T-cell (primary cell): ENCODE data around the gene EVPL. TPM values are rescaled to one million over a fixed set of nuclear protein-coding genes. Genes with fewer than 3 reads are reported as not detected.

Experiments
- ATAC-seq, 4 experiments: fragments of 200-7000 bp in 3 of 4; fragments of 150-1000 bp in 1 of 4; cut with Tn5 transposase; replicated peaks in 1 of 4; 1 replicate in 3 of 4; 2 replicates in 1 of 4; pipeline ENCODE4 v1.10.0; 2021; ENCODE audit warnings: moderate library complexity in 3 of 4, mild to moderate bottlenecking in 2 of 4, moderate number of reproducible peaks in 1 of 4
- CTCF ChIA-PET, 2 donors: fragments of 300-600 bp; sonication (Branson Sonifier 250); formaldehyde crosslinking; loops; one replicate each; lab custom pipeline; 2022; ENCODE audit warnings: antibody characterized with exemption in 2 of 2; lab: Charles Lee
- POLR2A ChIA-PET, 2 donors: fragments of 300-600 bp; sonication (Branson Sonifier 250); formaldehyde crosslinking; loops; one replicate each; lab custom pipeline; 2022; ENCODE audit warnings: antibody characterized with exemption in 2 of 2; lab: Charles Lee
- DNase-seq, 35 experiments: peaks; one replicate each; pipeline versions ENCODE4 v3.0.0 to v3.0.0-alpha.2; 2013 to 2023
- H3K27ac ChIP-seq: one replicate; pipeline ENCODE4 v1.5.1; 2013; ENCODE audit warnings: low read length
- H3K27me3 ChIP-seq, 2 experiments: replicated peaks in 1 of 2; 1 replicate in 1 of 2; 2 replicates in 1 of 2; pipeline versions ENCODE4 v1.6.1 to v1.7.0; 2013; ENCODE audit warnings: low read length in 1 of 2, mixed read lengths in 1 of 2; ENCODE audit not compliant: control insufficient read depth in 2 of 2, insufficient read depth in 2 of 2; ENCODE audit errors: extremely low read depth in 1 of 2
- H3K36me3 ChIP-seq, 2 donors: 1 replicate in 1 of 2; 2 replicates in 1 of 2; pipeline versions ENCODE4 v1.6.1 to v1.7.0; 2013; ENCODE audit warnings: low read length in 1 of 2; ENCODE audit not compliant: control insufficient read depth in 2 of 2, insufficient read depth in 1 of 2; ENCODE audit errors: extremely low read depth in 1 of 2
- H3K4me1 ChIP-seq, 2 experiments: 1 replicate in 1 of 2; 2 replicates in 1 of 2; pipeline versions ENCODE4 v1.6.1 to v1.7.0; 2013; ENCODE audit warnings: low read length in 2 of 2, mixed read lengths in 1 of 2; ENCODE audit not compliant: insufficient read depth in 2 of 2, control insufficient read depth in 1 of 2; ENCODE audit errors: extremely low read depth in 1 of 2
- H3K4me3 ChIP-seq, 2 donors: 1 replicate in 1 of 2; 2 replicates in 1 of 2; pipeline versions ENCODE4 v1.5.1 to v1.7.0; 2013; ENCODE audit warnings: mild to moderate bottlenecking in 2 of 2, low read length in 1 of 2, moderate library complexity in 1 of 2; ENCODE audit not compliant: control insufficient read depth in 1 of 2; ENCODE audit errors: extremely low read depth in 1 of 2
- H3K9me3 ChIP-seq: 2 replicates; pipeline ENCODE4 v1.7.0; 2013
- H3K27ac Mint-ChIP-seq, 2 donors: one replicate each; pipeline ENCODE4 v1.8.0; 2020 to 2021; ENCODE audit warnings: mild to moderate bottlenecking in 2 of 2, mixed read lengths in 2 of 2
- H3K27me3 Mint-ChIP-seq, 2 donors: one replicate each; pipeline ENCODE4 v1.8.0; 2021 to 2022; ENCODE audit warnings: mixed read lengths in 2 of 2
- H3K36me3 Mint-ChIP-seq: one replicate; pipeline ENCODE4 v1.8.0; 2021; ENCODE audit warnings: mixed read lengths
- H3K4me1 Mint-ChIP-seq, 3 donors: one replicate each; pipeline ENCODE4 v1.8.0; 2020 to 2022; ENCODE audit warnings: mixed read lengths in 3 of 3, mild to moderate bottlenecking in 1 of 3
- H3K4me3 Mint-ChIP-seq, 3 donors: one replicate each; pipeline ENCODE4 v1.8.0; 2020 to 2022; ENCODE audit warnings: mild to moderate bottlenecking in 3 of 3, mixed read lengths in 3 of 3, moderate library complexity in 3 of 3
- H3K9me3 Mint-ChIP-seq, 3 donors: one replicate each; pipeline ENCODE4 v1.8.0; 2020 to 2022; ENCODE audit warnings: mixed read lengths in 3 of 3
- WGBS: methylation state at CpG from one replicate; pipeline ENCODE4 v1.1.5; 2013; ENCODE audit warnings: missing lambda C conversion rate; ENCODE audit not compliant: insufficient coverage; 5-methylcytosine and 5-hydroxymethylcytosine counted together
- total RNA-seq, 35 experiments: library from RNA in 6 of 35; stranded (reverse) in 6 of 35; fragments of 120-200 nt in 1 of 35; gene quantifications; one replicate each; pipeline versions ENCODE4 v1.2.1 to v1.2.4 and lab custom pipeline; 2013 to 2026

The EVPL gene
- total RNA-seq, 5 donors from 2014 or later (not counting 1 experiment from before 2014, with no cell fraction given), result 0.58 to 1.0 (median 0.72) TPM

DNA sequence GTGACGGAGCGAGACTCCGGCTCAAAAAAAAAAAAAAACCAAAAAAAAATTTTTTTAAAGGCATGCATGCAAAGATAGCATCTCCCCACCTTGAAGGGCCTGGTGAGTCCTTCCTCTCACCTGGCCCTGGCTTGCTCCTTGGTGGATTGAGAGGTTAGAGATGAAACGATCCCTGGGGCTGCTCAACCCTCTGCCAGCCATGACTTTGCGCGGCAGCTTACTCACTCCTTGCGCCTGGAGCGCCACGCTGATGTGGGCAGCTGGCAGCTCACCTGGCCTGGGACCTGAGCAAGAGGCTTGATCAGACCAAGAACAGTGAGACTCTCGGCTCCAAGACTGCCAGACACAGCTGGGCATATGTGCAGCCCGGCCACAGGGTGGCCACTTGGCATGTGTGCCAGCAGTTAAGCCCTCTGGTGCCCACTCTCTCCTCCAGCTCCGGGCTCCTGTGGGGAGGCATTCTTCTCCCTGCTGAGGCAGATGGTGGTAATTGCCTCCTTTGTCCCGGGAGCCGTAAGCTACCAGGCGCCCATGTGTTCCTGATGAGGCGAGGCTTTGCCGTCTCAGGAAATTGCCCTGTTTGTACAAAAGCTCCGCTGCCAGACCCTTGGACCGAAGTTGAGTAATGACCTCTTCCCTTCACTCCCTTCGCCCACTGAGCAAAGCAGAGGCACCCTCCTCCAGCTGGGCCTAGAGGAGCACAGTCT, 5.1 kb upstream of the EVPL start:
- 87% methylated on average over 13 of the region's 20 CpGs for WGBS
- peaks cover 6 to 40% of the 10 kb centered on the region in 2 experiments for H3K4me1 ChIP-seq
- no peak overlapping the region for H3K27ac ChIP-seq
- no peak overlapping the region for H3K4me3 Mint-ChIP-seq
- H3K36me3 Mint-ChIP-seq, result no peaks in the 10 kb centered on the region
- H3K27me3 ChIP-seq, result no peaks in the 10 kb centered on the region
- CTCF ChIA-PET, result interaction anchor here in 1 of 2 donors (0.7 kb wide), 1 partner anchor 28 kb away, joined by 3 read pairs; no protein-coding TSS in a partner anchor
- no peak overlapping the region for H3K4me3 ChIP-seq
- H3K27ac Mint-ChIP-seq, result no peak overlapping the region
- peaks cover 22 to 28% (median 27%) of the 10 kb centered on the region in 3 donors for H3K4me1 Mint-ChIP-seq
- no peaks in the 10 kb centered on the region for H3K9me3 Mint-ChIP-seq
- no peak for ATAC-seq
- DNase-seq, result no peak
- no peaks in the 10 kb centered on the region for H3K9me3 ChIP-seq
- H3K27me3 Mint-ChIP-seq, result no peaks in the 10 kb centered on the region
- no peaks in the 10 kb centered on the region for H3K36me3 ChIP-seq
- POLR2A ChIA-PET, result no interaction called here

DNA sequence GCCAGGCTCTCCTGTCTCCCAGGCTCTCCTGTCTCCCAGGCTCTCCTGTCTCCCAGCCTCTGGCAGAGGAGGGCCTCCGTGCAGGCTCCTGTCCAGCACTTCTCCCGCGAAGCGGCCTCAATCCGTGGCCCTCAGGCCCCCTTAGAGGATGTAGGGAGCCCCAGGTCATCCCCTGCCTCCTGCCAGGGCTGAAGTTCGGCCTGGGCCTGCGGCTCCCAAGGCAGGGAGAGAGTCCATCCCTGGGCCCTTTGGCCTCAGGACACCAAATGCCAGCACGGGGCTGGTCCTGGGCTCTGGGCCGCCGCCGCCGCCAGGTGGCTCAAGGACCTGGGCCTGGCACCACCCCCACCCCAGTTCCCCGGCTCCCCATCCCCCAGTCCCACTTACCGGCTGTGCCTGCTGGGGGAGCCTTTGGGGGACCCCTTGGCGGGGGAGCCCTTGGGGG, 370 bp downstream of the EVPL start:
- no peaks in the 10 kb centered on the region for H3K27me3 Mint-ChIP-seq
- ChIA-PET CTCF (interaction anchor here in 1 of 2 donors (0.6 kb wide), 2 partner anchors 12 to 398 kb away, joined by 3 read pairs; no protein-coding TSS in a partner anchor), POLR2A (no interaction called here)
- no peak overlapping the region for H3K4me3 Mint-ChIP-seq
- DNase-seq (no peak), ATAC-seq (no peak)
- no peaks in the 10 kb centered on the region for H3K36me3 Mint-ChIP-seq
- Histone ChIP-seq H3K27me3 (no peaks in the 10 kb centered on the region), H3K9me3 (no peaks in the 10 kb centered on the region), H3K4me1 (peaks cover 6 to 37% of the 10 kb centered on the region in 2 experiments), H3K4me3 (no peak overlapping the region), H3K36me3 (no peaks in the 10 kb centered on the region), H3K27ac (no peak overlapping the region)
- H3K27ac Mint-ChIP-seq, result peak overlapping the region in 1 of 2 donors; percentile 28
- no peaks in the 10 kb centered on the region for H3K9me3 Mint-ChIP-seq
- H3K4me1 Mint-ChIP-seq, result peaks cover 13 to 24% (median 20%) of the 10 kb centered on the region in 3 donors
- WGBS, result 95% methylated on average over 7 of the region's 15 CpGs

DNA sequence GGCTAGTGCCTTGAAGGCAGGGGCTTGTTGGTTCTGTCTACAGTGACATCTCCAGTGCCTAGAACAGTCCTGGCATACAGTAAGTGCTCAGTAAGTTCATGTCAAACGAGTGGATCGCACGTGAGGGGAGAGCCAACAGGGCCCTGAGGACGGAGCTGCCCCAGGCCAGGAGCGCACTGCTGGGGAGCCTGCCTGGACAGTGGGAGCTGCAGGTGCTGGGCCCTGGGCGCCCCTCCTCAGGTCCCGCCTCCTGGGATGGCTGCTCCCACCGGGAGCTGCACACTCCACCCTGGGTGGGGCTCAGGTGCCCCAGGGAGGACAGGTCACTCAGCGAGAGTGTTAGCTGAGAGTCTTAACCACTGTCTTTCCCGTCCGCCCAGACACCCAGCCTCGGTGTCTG, 1.8 kb downstream of the EVPL start:
- WGBS, result 95% methylated on average over 9 of the region's 12 CpGs
- H3K36me3 Mint-ChIP-seq, result no peaks in the 10 kb centered on the region
- CTCF ChIA-PET, result no interaction called here

DNA sequence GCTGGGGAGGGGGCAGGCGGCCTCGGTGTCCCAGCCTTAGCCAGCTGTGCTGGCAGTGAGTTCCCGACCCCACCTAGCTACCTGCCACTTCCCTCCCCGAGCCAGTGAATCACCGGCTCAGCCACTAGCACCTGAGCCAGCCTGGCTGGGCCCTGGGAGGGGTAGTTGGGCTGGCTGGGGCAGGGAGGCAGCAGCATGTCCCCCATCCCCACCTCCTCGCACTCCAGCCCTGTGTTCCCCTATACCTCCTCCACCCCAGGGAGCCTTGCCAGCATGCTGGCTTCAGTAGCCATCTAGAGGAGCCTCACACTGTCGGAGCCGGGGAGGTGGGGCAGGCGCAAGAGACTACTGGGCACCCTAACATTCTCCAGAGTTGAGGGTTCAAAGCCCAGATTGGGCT, 2.8 kb downstream of the EVPL start:
- Mint-ChIP-seq H3K27me3 (no peaks in the 10 kb centered on the region), H3K27ac (no peak overlapping the region), H3K36me3 (no peaks in the 10 kb centered on the region), H3K9me3 (no peaks in the 10 kb centered on the region), H3K4me1 (peaks cover 6 to 14% (median 10%) of the 10 kb centered on the region in 3 donors), H3K4me3 (no peak overlapping the region)
- Histone ChIP-seq H3K4me3 (no peak overlapping the region), H3K27me3 (no peaks in the 10 kb centered on the region), H3K4me1 (peaks cover 3 to 18% of the 10 kb centered on the region in 2 experiments), H3K36me3 (no peaks in the 10 kb centered on the region), H3K27ac (no peak overlapping the region), H3K9me3 (no peaks in the 10 kb centered on the region)
- CTCF ChIA-PET, result no interaction called here
- POLR2A ChIA-PET, result no interaction called here
- ATAC-seq (no peak), DNase-seq (no peak)
- WGBS, result 100% methylated on average over 2 of the region's 9 CpGs

More for the DNA sequence above, 1.8 kb downstream of the EVPL start:
- no peaks in the 10 kb centered on the region for H3K27me3 Mint-ChIP-seq
- Histone ChIP-seq H3K9me3 (no peaks in the 10 kb centered on the region), H3K27ac (no peak overlapping the region), H3K4me3 (no peak overlapping the region), H3K36me3 (no peaks in the 10 kb centered on the region), H3K4me1 (peaks cover 6 to 27% of the 10 kb centered on the region in 2 experiments), H3K27me3 (no peaks in the 10 kb centered on the region)
- no peaks in the 10 kb centered on the region for H3K9me3 Mint-ChIP-seq
- no peak for DNase-seq
- ATAC-seq, result no peak
- peak overlapping the region in 1 of 2 donors; percentile 61 for H3K27ac Mint-ChIP-seq
- POLR2A ChIA-PET, result no interaction called here
- peaks cover 13 to 22% (median 17%) of the 10 kb centered on the region in 3 donors for H3K4me1 Mint-ChIP-seq
- no peak overlapping the region for H3K4me3 Mint-ChIP-seq

DNA sequence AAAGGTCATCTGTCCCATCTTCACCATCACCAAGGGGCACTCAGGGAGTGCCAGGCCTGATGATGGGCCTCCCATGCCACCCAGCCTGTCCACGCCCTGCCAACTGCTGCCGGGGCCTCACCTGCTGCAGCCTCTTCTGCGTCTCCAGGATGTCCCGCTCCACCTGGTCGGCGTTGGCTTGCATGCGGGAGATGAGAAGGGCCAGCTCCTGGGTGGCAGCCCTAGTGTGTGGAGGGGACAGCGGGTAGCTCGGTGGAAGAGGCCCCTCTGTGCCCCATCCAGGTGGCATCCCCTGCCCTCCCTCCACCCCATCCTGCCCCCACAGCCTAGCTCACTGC, 3.2 kb downstream of the EVPL start:
- ChIA-PET CTCF (no interaction called here), POLR2A (no interaction called here)
- no peaks in the 10 kb centered on the region for H3K36me3 ChIP-seq
- DNase-seq (no peak), ATAC-seq (no peak)
- peaks cover 1 to 10% (median 5%) of the 10 kb centered on the region in 3 donors for H3K4me1 Mint-ChIP-seq
- no peak overlapping the region for H3K27ac Mint-ChIP-seq
- H3K4me1 ChIP-seq, result peaks cover 2 to 13% of the 10 kb centered on the region in 2 experiments
- no peak overlapping the region for H3K4me3 ChIP-seq
- no peaks in the 10 kb centered on the region for H3K36me3 Mint-ChIP-seq
- no peaks in the 10 kb centered on the region for H3K9me3 ChIP-seq
- H3K27me3 Mint-ChIP-seq, result no peaks in the 10 kb centered on the region
- H3K9me3 Mint-ChIP-seq, result no peaks in the 10 kb centered on the region
- no peaks in the 10 kb centered on the region for H3K27me3 ChIP-seq
- H3K4me3 Mint-ChIP-seq, result no peak overlapping the region
- H3K27ac ChIP-seq, result no peak overlapping the region
- 94% methylated on average over 3 of the region's 9 CpGs for WGBS

DNA sequence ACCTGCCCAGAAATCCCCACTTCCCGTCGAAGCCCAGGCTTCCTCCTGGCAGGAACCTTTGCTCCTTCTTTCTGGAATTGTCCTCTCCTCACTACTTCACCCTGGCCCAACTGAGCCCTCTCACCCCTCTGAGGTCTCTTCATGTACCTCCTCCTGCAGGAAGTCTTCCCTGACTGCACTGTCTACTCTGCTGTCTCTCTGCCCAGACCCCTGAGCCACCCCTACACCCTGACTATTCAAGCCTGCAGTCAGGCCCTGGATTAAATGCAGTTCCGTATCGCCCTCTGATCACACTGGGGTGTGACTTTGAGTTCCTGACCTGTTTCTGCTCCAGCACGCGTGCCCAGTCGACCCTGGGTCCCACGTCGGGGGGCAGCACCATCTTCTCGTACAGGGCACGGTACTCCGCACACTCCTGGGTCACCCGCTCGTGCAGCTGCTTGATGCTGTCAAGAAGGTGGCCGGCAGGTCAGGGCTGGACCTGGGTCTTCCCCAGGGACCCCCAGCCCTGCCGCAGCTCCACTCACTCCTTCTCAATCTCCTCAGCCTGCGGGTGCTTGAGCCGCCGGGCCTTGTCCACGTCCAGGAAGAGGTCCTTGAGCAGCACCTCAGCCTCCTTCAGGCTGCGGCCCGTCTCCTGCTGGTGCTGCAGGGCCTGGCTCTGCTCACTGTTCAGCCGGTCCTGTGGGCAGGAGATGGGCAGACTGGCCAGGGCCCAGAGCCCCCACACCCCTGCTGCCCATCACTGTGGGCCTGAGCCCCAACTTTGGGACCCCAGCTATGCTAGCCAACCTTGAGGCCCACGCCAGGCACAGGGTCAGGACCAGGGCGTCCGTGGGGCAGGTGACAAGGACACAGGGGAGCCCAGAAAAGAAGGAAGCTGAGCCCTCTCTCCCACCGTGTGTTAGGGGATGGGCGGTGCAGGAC, 3.9 kb downstream of the EVPL start:
- Mint-ChIP-seq H3K9me3 (no peaks in the 10 kb centered on the region), H3K27ac (peak overlapping the region in 1 of 2 donors; percentile 61), H3K4me1 (peaks cover 0 to 3% (median under 1%) of the 10 kb centered on the region in 3 donors), H3K27me3 (no peaks in the 10 kb centered on the region), H3K4me3 (no peak overlapping the region), H3K36me3 (no peaks in the 10 kb centered on the region)
- Histone ChIP-seq H3K4me3 (no peak overlapping the region), H3K27me3 (no peaks in the 10 kb centered on the region), H3K4me1 (peaks cover 0 to 7% of the 10 kb centered on the region in 2 experiments), H3K27ac (no peak overlapping the region), H3K9me3 (no peaks in the 10 kb centered on the region), H3K36me3 (no peaks in the 10 kb centered on the region)
- ChIA-PET CTCF (no interaction called here), POLR2A (no interaction called here)
- DNase-seq, result no peak
- no peak for ATAC-seq
- 94% methylated on average over 23 of the region's 28 CpGs for WGBS
